ENCODE data around the gene SERINC2. TPM values are rescaled to one million over a fixed set of nuclear protein-coding genes. Genes with fewer than 3 reads are reported as not detected.

The SERINC2 gene
- total and polyA plus RNA-seq, 9 of the 15 experiments (the other 6 are each of a cell fraction or from before 2014, with no cell fraction given): 0.07 to 1.2 (median 0.70) TPM; not detected in 2

DNA sequence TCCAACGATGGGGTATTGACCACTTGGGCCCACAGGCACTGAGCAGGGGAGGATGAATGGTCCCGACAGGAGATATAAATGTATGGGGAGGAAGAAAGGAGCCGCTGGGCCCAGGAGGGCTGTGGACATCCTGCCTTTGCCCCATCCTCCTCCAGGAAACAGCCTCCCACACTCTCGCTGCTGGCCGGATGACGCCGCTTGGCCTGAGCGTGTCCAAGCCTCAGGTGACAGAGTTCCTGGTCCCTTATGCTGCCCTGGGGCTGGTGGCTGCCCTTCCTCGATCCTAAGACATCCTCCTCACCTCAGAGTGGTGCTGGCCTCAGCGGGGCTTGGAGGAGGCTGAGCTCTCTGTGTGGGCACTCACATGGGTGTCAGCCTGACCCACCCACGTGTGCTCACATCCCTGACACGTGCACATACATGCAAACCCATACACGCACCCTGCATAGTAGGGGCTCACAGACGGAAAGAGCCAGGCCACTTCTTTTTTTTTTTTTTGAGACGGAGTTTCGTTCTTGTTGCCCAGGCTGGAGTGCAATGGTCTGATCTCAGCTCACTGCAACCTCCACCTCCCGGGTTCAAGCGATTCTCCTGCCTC is 5.9 kb upstream of the SERINC2 start (continued):
- TF ChIP-seq, protein P1, sequence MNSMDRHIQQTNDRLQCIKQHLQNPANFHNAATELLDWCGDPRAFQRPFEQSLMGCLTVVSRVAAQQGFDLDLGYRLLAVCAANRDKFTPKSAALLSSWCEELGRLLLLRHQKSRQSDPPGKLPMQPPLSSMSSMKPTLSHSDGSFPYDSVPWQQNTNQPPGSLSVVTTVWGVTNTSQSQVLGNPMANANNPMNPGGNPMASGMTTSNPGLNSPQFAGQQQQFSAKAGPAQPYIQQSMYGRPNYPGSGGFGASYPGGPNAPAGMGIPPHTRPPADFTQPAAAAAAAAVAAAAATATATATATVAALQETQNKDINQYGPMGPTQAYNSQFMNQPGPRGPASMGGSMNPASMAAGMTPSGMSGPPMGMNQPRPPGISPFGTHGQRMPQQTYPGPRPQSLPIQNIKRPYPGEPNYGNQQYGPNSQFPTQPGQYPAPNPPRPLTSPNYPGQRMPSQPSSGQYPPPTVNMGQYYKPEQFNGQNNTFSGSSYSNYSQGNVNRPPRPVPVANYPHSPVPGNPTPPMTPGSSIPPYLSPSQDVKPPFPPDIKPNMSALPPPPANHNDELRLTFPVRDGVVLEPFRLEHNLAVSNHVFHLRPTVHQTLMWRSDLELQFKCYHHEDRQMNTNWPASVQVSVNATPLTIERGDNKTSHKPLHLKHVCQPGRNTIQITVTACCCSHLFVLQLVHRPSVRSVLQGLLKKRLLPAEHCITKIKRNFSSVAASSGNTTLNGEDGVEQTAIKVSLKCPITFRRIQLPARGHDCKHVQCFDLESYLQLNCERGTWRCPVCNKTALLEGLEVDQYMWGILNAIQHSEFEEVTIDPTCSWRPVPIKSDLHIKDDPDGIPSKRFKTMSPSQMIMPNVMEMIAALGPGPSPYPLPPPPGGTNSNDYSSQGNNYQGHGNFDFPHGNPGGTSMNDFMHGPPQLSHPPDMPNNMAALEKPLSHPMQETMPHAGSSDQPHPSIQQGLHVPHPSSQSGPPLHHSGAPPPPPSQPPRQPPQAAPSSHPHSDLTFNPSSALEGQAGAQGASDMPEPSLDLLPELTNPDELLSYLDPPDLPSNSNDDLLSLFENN (IDR thresholded peaks at IDR 0.05; ENCODE audit: low read depth in 2 of 2, low read length in 2 of 2): no peak

DNA sequence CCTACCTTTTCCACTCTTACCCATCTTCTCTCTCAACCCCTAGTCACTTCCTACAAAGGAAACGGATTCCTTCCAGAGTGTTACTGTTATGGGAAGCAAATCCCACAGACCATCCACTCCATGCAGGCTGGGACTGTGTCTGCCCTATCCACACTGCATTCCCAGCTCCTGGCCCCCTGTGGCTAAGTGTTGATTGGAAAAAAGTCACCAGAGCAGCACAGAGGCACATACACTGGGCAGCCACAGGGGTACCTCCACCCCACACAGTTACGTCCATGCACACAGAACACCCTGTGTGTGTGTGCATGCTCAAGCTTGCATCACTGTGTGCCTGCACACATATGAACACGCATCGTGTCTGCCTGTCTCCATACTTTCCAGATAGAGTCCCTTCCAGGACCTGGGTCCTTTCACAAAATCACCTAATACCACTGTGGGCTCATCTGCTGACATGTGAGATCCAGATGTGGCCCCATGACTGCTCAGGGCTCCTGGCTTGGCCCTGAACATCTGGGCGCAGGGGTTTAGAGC is 4.2 kb upstream of the SERINC2 start:
- intact Hi-C loops (cut with micrococcal nuclease) (no loop called here), in situ Hi-C loops (cut with MboI) (no loop called here)
- FAIRE-seq: no peak
- H3K27ac ChIP-seq (ENCODE audit: extremely low read depth, low read depth, low read length): no peak overlapping the region
- no peak overlapping the region for H3K4me3 ChIP-seq
- no TSS peak for BruUV-seq (replicated peaks)
- H3K9me3 ChIP-seq (replicated peaks; ENCODE audit: control insufficient read depth, insufficient read depth, low read depth, low read length): no peaks in the 10 kb centered on the region
- no peaks in the 10 kb centered on the region for H3K9me1 ChIP-seq (ENCODE audit: control insufficient read depth, insufficient read depth, low read length)
- ChIA-PET CTCF (ENCODE audit: low intra/inter-chr PET ratio) (no interaction called here), POLR2A (interaction anchor here (1.1 kb wide), 1 partner anchor 10 kb away, joined by 3 read pairs; no protein-coding TSS in a partner anchor)
- peaks cover 21 to 30% of the 10 kb centered on the region in 2 experiments; a peak in 4 of 5 replicates for H3K4me1 ChIP-seq (replicated peaks in 1 of 2; ENCODE audit: control insufficient read depth in 2 of 2, insufficient read depth in 2 of 2, low read length in 2 of 2)
- no peaks in the 10 kb centered on the region for H4K20me1 ChIP-seq (replicated peaks; ENCODE audit: control insufficient read depth, insufficient read depth, low read length)
- no peak overlapping the region for H2AFZ ChIP-seq (ENCODE audit: low read depth, low read length)
- TF ChIP-seq, protein P2, sequence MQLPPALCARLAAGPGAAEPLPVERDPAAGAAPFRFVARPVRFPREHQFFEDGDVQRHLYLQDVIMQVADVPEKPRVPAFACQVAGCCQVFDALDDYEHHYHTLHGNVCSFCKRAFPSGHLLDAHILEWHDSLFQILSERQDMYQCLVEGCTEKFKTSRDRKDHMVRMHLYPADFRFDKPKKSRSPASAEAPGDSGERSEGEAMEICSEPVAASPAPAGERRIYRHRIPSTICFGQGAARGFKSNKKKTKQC (CRISPR knock-in tag; IDR thresholded peaks at IDR 0.05): no peak
- TF ChIP-seq, protein P3, sequence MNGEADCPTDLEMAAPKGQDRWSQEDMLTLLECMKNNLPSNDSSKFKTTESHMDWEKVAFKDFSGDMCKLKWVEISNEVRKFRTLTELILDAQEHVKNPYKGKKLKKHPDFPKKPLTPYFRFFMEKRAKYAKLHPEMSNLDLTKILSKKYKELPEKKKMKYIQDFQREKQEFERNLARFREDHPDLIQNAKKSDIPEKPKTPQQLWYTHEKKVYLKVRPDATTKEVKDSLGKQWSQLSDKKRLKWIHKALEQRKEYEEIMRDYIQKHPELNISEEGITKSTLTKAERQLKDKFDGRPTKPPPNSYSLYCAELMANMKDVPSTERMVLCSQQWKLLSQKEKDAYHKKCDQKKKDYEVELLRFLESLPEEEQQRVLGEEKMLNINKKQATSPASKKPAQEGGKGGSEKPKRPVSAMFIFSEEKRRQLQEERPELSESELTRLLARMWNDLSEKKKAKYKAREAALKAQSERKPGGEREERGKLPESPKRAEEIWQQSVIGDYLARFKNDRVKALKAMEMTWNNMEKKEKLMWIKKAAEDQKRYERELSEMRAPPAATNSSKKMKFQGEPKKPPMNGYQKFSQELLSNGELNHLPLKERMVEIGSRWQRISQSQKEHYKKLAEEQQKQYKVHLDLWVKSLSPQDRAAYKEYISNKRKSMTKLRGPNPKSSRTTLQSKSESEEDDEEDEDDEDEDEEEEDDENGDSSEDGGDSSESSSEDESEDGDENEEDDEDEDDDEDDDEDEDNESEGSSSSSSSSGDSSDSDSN (IDR thresholded peaks at IDR 0.05; ENCODE audit: borderline replicate concordance in 1 of 2, low read depth in 2 of 2, low read length in 2 of 2): no peak
- no peak for TF ChIP-seq POLR2AphosphoS5 (IDR thresholded peaks at IDR 0.05; ENCODE audit: control insufficient read depth, insufficient read depth, low read depth, low read length)
- no peak for TF ChIP-seq EWSR1 (IDR thresholded peaks at IDR 0.05; ENCODE audit: borderline replicate concordance, low read depth, partially characterized antibody)
- TF ChIP-seq, protein P4, sequence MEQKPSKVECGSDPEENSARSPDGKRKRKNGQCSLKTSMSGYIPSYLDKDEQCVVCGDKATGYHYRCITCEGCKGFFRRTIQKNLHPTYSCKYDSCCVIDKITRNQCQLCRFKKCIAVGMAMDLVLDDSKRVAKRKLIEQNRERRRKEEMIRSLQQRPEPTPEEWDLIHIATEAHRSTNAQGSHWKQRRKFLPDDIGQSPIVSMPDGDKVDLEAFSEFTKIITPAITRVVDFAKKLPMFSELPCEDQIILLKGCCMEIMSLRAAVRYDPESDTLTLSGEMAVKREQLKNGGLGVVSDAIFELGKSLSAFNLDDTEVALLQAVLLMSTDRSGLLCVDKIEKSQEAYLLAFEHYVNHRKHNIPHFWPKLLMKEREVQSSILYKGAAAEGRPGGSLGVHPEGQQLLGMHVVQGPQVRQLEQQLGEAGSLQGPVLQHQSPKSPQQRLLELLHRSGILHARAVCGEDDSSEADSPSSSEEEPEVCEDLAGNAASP (IDR thresholded peaks at IDR 0.05): no peak
- no peak for TF ChIP-seq MTF1 (CRISPR knock-in tag; IDR thresholded peaks at IDR 0.05; ENCODE audit: borderline replicate concordance)
- no peak for TF ChIP-seq CCNT2 (IDR thresholded peaks at IDR 0.05; ENCODE audit: borderline replicate concordance, extremely low read depth, insufficient read length, low read depth, low read length)
- TF ChIP-seq BRD4 (IDR thresholded peaks at IDR 0.05): no peak
- no peak for TF ChIP-seq L3MBTL2 (IDR thresholded peaks at IDR 0.05)
- no peak for DNase-seq (ENCODE audit: extremely low read depth in 1 of 4, low spot score in 3 of 4)
- ATAC-seq: no peak
- no peaks in the 10 kb centered on the region for H3K36me3 ChIP-seq (ENCODE audit: control insufficient read depth, insufficient read depth, low read length)
- no peak overlapping the region for H3K9ac ChIP-seq (ENCODE audit: insufficient read depth in 1 of 2, low read depth in 2 of 2, low read length in 2 of 2)
- H3K27me3 ChIP-seq (ENCODE audit: control insufficient read depth in 2 of 2, insufficient read depth in 2 of 2, low read length in 2 of 2): peaks cover 4 to 20% of the 10 kb centered on the region in 2 experiments; a peak in 4 of 5 replicates
- WGBS (ENCODE audit: insufficient coverage, low coverage, missing lambda C conversion rate): 24% methylated on average over 5 of the region's 5 CpGs
- H3K79me2 ChIP-seq (ENCODE audit: control insufficient read depth, insufficient read depth, low read length): no peaks in the 10 kb centered on the region
- H3K4me2 ChIP-seq (ENCODE audit: insufficient read depth, low read length): no peak overlapping the region

Measured in K562 (cell line).